Natural killer cell treated with Interleukin-12 subunit alpha and Interleukin-12 subunit beta and Interleukin-15 and Interleukin-18, amount 100 ng/mL, for 72 hours (primary cell): ENCODE measurements around the gene YWHAE. TPM values are rescaled to one million over a fixed set of nuclear protein-coding genes. Genes with fewer than 3 reads are reported as not detected.
A peak's percentile ranks its signal among the peaks of the same experiment; 100 is the strongest.
"Not testable (repeated sequence)": the region's sequence is repeated elsewhere in the genome, so short reads cannot be mapped to it uniquely, and the experiment has no call there.

Experiments used
- ATAC-seq, 2 donors: fragments of 150-1000 bp; cut with Tn5 transposase in 1 of 2; sonication (Bioruptor Pico), chemical (Tn5 transposase) in 1 of 2; 2 replicates each; pipeline ENCODE4 v1.10.0; 2021
- DNase-seq: peaks from one replicate; pipeline ENCODE4 v3.0.0; 2022; ENCODE audit warnings: low spot score
- H3K27ac Mint-ChIP-seq, 2 donors: 1 replicate in 1 of 2; 2 replicates in 1 of 2; pipeline ENCODE4 v1.8.0; 2022; ENCODE audit warnings: mixed read lengths in 2 of 2, mild to moderate bottlenecking in 1 of 2, moderate library complexity in 1 of 2
- H3K27me3 Mint-ChIP-seq, 2 donors: 1 replicate in 1 of 2; 2 replicates in 1 of 2; pipeline ENCODE4 v1.8.0; 2022; ENCODE audit warnings: mixed read lengths in 2 of 2
- H3K36me3 Mint-ChIP-seq: one replicate; pipeline ENCODE4 v1.8.0; 2022; ENCODE audit warnings: mixed read lengths
- H3K4me1 Mint-ChIP-seq, 2 donors: 1 replicate in 1 of 2; 2 replicates in 1 of 2; pipeline ENCODE4 v1.8.0; 2022; ENCODE audit warnings: low read depth in 2 of 2, mixed read lengths in 2 of 2, mild to moderate bottlenecking in 1 of 2
- H3K4me3 Mint-ChIP-seq: one replicate; pipeline ENCODE4 v1.8.0; 2022; ENCODE audit warnings: mixed read lengths
- H3K9me3 Mint-ChIP-seq: 2 replicates; pipeline ENCODE4 v1.8.0; 2022; ENCODE audit warnings: mixed read lengths
- total RNA-seq, 2 donors: library from RNA; stranded (reverse); gene quantifications; one replicate each; pipeline ENCODE4 v1.2.3, GENCODE V29; 2022

YWHAE gene
- total RNA-seq, 2 donors from 2014 or later, result 365 to 407 TPM

DNA sequence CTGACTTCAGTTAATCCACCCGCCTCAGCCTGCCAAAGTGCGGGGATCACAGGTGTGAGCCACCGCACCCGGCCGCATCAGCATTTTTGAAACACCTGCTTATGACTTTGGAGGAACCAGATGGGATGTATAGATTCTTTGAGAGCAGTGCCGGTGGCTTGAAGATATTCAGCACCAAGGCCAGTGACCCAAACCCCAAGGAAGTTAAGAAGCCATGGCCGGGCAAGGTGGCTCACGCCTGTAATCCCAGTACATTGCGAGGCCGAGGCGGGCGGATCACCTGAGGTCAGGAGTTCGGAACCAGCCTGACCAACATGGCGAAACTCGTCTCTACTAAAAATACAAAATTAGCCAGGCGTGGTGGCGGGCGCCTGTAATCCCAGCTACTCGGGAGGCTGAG lies 76.7 kb downstream of the YWHAE start:
- Mint-ChIP-seq H3K4me3 (no peak overlapping the region), H3K27ac (no peak overlapping the region), H3K36me3 (no peaks in the 10 kb centered on the region), H3K9me3 (no peaks in the 10 kb centered on the region), H3K4me1 (peaks cover 4 to 5% of the 10 kb centered on the region in 2 donors), H3K27me3 (peaks cover 6% of the 10 kb centered on the region in 2 donors)
- no peak for ATAC-seq
- no peak for DNase-seq

GRCh38 chr17:1322480-1322879 lies 77.5 kb downstream of the YWHAE start:
- no peak overlapping the region for H3K4me3 Mint-ChIP-seq
- no peaks in the 10 kb centered on the region for H3K9me3 Mint-ChIP-seq
- DNase-seq (no peak), ATAC-seq (no peak)
- H3K36me3 Mint-ChIP-seq, result no peaks in the 10 kb centered on the region
- H3K4me1 Mint-ChIP-seq, result peaks cover 4 to 5% of the 10 kb centered on the region in 2 donors
- no peak overlapping the region for H3K27ac Mint-ChIP-seq
- H3K27me3 Mint-ChIP-seq, result peaks cover 6% of the 10 kb centered on the region in 2 donors

- no peaks in the 10 kb centered on the region for H3K36me3 Mint-ChIP-seq
- peaks cover 6% of the 10 kb centered on the region in 2 donors for H3K27me3 Mint-ChIP-seq
- no peak for ATAC-seq
- DNase-seq, result no peak
- no peak overlapping the region for H3K27ac Mint-ChIP-seq
- H3K4me1 Mint-ChIP-seq, result peaks cover 4 to 5% of the 10 kb centered on the region in 2 donors
- H3K4me3 Mint-ChIP-seq, result no peak overlapping the region
- H3K9me3 Mint-ChIP-seq, result no peaks in the 10 kb centered on the region
These were observed 78.0 kb downstream of the YWHAE start for GRCh38 chr17:1322014-1322428.

DNA sequence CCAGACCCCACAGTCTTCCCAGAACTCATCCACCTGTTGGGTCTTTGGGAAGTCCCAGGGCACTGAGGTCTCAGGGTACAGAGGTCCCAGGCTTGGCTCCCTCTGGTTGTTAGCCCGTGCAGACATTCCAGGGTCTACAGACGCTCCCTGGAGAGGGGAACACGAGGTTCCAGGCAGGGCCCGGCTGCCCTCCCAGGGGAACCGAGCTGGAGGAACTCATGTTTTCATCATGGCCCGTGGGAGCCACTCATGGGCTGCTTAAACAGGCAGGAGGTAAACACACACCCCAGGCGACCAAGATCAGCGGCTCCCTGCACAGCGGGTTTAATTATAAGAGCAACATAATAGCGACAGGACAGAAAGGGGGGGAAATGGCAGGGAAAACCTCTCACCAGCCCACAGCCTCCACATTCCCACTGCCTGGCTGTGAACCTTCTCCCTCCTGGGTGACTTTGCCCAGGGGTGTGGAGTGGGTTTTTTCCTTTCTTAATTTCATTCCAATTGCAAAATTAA lies 84.1 kb downstream of the YWHAE start:
- peak overlapping the region in 1 of 2 donors; percentile 43 for H3K27ac Mint-ChIP-seq
- no peaks in the 10 kb centered on the region for H3K36me3 Mint-ChIP-seq
- DNase-seq (no peak), ATAC-seq (no peak)
- H3K27me3 Mint-ChIP-seq, result peaks cover 0 to 4% of the 10 kb centered on the region in 2 donors
- H3K9me3 Mint-ChIP-seq, result no peaks in the 10 kb centered on the region
- H3K4me3 Mint-ChIP-seq, result no peak overlapping the region
- no peaks in the 10 kb centered on the region for H3K4me1 Mint-ChIP-seq

DNA sequence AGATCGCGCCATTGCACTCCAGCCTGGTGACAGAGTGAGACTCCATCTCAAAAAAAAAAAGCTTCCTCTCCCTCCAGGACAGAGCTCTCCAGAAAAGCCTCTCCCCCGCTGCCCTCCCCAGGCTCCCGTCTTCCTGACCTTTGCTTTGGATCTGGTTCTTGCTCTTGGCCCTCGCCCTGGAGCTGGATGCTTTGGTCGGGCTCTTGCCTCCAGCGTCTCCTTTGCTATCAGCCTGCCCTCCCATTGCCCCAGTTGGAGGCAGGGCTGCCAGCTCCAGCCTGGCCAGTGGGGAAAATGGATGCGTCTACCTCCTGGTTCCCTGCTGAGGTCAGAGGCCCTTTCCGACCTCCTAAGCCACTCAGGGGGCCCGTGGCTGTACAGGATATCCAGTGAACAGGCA lies 84.6 kb downstream of the YWHAE start:
- H3K36me3 Mint-ChIP-seq, result no peaks in the 10 kb centered on the region
- no peak overlapping the region for H3K4me3 Mint-ChIP-seq
- H3K4me1 Mint-ChIP-seq, result no peaks in the 10 kb centered on the region
- ATAC-seq, result no peak
- no peaks in the 10 kb centered on the region for H3K9me3 Mint-ChIP-seq
- peaks cover 0 to 2% of the 10 kb centered on the region in 2 donors for H3K27me3 Mint-ChIP-seq
- peak overlapping the region in 1 of 2 donors; percentile 43 for H3K27ac Mint-ChIP-seq
- DNase-seq, result no peak

DNA sequence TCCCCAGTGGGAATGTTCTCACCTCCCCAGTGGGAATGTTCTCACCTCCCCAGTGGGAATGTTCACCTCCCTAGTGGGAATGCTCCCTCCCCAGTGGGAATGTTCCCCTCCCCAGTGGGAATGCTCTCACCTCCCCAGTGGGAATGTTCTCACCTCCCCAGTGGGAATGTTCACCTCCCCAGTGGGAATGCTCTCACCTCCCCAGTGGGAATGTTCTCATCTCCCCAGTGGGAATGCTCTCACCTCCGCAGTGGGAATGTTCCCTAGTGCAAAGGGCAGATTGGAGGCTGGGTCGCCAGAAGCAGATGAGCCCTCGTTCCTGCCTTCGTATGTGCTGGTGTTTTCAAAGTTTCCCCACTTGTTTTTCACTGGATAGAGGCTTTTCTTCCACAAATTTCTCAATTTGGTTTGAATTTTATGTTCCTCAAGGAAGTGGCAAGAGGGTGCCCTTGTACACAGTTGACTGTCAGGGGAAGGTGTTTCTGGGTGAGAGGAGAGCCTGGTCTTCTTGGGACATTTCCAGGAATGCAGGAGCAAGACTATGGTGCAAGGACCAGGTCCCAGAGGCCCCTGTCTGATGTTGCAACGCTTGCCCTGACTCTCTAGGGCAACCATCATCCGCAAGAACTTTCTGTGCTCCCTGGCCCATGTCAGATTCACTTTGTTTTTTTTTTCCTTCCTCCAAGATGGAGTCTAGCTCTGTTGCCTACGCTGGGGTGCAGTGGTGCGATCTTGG lies 86.6 kb downstream of the YWHAE start:
- no peaks in the 10 kb centered on the region for H3K4me1 Mint-ChIP-seq
- no peaks in the 10 kb centered on the region for H3K9me3 Mint-ChIP-seq
- no peaks in the 10 kb centered on the region for H3K36me3 Mint-ChIP-seq
- H3K4me3 Mint-ChIP-seq, result no peak overlapping the region
- ATAC-seq (no peak), DNase-seq (no peak)
- H3K27ac Mint-ChIP-seq, result no peak overlapping the region
- H3K27me3 Mint-ChIP-seq, result peaks cover 0 to 2% of the 10 kb centered on the region in 2 donors

DNA sequence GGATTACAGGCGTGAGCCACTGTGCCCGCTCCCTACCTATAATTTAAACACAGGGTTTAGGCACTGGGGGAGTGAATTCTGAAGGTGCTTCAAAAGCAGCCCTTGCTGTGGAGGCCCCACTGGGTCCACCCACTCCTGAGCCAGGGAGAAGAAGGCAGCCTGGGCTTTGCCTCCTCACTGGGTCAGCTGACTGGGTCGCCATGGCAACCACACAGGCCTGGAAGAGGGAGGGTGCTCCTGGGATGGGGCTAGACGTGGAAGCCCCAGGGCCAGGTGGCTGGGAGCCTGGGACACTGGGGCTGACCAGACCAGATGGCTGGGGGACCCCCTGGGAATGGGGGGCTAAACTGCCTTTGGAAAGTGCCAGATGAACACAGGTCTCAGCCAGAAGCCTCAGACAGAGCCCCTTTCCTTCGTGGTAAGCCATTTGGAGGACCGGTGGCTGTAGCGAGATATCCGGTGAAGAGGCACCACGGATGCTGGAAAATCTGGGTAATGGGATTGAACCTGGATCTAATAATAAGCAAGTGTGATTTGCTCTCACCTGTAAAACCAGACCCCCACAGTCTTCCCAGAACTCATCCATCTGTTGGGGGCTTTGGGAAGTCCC lies 87.7 kb downstream of the YWHAE start:
- DNase-seq, result no peak

DNA sequence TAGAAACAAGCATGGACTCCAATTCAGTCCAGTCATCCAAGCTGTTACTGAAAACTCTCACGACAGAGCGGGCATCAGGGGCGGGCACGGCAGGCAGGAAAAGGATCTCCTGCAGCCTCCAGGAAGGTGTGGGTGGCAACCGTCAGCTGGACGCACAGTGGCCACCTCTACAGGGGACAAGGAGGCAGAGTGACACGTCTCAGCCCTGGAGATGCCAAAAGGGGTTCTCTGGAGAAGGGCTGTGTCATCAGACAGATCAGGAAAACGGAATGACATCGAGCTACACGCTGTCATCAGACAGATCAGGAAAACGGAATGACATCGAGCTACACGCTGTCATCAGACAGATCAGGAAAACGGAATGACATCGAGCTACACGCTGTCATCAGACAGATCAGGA lies 92.2 kb downstream of the YWHAE start:
- not testable (repeated sequence) for DNase-seq, ATAC-seq, H3K4me1 Mint-ChIP-seq, H3K9me3 Mint-ChIP-seq, H3K4me3 Mint-ChIP-seq, H3K36me3 Mint-ChIP-seq
- peaks cover 9 to 10% of the 10 kb centered on the region in 2 donors for H3K27me3 Mint-ChIP-seq
- H3K27ac Mint-ChIP-seq, result peak overlapping the region in 1 of 2 donors; percentile 2

More for the DNA sequence above, 87.7 kb downstream of the YWHAE start:
- no peaks in the 10 kb centered on the region for H3K36me3 Mint-ChIP-seq
- no peak overlapping the region for H3K4me3 Mint-ChIP-seq
- H3K27ac Mint-ChIP-seq, result no peak overlapping the region
- no peak for ATAC-seq
- peaks cover 0 to 2% of the 10 kb centered on the region in 2 donors for H3K4me1 Mint-ChIP-seq
- peaks cover 2 to 8% of the 10 kb centered on the region in 2 donors for H3K27me3 Mint-ChIP-seq
- no peaks in the 10 kb centered on the region for H3K9me3 Mint-ChIP-seq

GRCh38 chr17:1304962-1305563 lies 95.0 kb downstream of the YWHAE start:
- H3K4me1 Mint-ChIP-seq, result peaks cover 3 to 5% of the 10 kb centered on the region in 2 donors
- no peak for DNase-seq

DNA sequence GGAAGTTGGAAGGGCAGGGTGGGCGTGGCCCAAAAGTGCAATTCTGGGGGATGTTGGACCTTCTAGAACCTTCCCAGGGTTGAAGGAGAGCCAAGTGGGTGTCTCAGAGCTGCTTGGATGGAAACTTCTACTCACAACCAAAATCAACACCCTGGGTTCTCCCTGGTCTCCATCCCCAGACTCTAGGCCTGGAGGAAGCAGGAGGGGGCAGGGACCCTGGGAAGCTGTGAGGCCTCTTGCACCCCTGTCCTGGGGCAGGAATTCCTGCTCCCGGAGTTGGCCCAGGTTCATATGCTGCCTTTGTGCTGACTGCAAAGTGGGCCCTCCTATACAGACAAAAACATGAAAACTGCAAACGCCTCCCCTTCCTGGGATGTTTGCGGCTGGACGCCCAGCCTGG lies 95.5 kb downstream of the YWHAE start:
- H3K4me3 Mint-ChIP-seq, result no peak overlapping the region

More at GRCh38 chr17:1304962-1305563, 95.0 kb downstream of the YWHAE start:
- no peak overlapping the region for H3K27ac Mint-ChIP-seq
- no peak overlapping the region for H3K4me3 Mint-ChIP-seq
- peaks cover 9 to 10% of the 10 kb centered on the region in 2 donors for H3K27me3 Mint-ChIP-seq
- H3K36me3 Mint-ChIP-seq, result no peaks in the 10 kb centered on the region
- no peak for ATAC-seq
- no peaks in the 10 kb centered on the region for H3K9me3 Mint-ChIP-seq

DNA sequence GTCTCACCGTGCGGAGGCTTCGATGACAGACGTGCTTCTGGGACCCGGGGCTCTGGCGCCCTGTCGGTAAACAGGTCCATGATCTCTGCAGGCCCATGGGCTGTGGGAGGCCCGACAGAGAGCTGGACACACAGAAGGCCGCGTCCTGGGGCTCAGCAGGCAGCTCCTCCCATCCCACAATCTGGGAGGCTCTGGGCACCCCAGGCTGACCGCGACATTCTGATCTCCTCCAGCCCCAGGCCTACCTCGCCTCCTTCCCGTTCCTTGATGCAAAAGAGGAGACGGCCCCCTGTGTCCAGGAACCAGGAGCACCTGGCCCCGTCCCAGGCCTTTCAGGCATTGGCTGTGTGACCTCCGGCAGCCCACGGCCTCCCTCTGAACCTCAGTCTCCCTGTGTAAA lies 97.3 kb downstream of the YWHAE start:
- no peaks in the 10 kb centered on the region for H3K9me3 Mint-ChIP-seq
- no peak overlapping the region for H3K4me3 Mint-ChIP-seq
- peaks cover 9% of the 10 kb centered on the region in 2 donors for H3K27me3 Mint-ChIP-seq
- no peaks in the 10 kb centered on the region for H3K36me3 Mint-ChIP-seq
- no peak for DNase-seq
- no peak for ATAC-seq
- peaks cover 4 to 7% of the 10 kb centered on the region in 2 donors for H3K4me1 Mint-ChIP-seq
- no peak overlapping the region for H3K27ac Mint-ChIP-seq

More for the DNA sequence above, 95.5 kb downstream of the YWHAE start:
- no peak overlapping the region for H3K27ac Mint-ChIP-seq
- H3K4me1 Mint-ChIP-seq, result peaks cover 5 to 6% of the 10 kb centered on the region in 2 donors
- H3K27me3 Mint-ChIP-seq, result peaks cover 9 to 10% of the 10 kb centered on the region in 2 donors
- ATAC-seq (no peak), DNase-seq (no peak)
- H3K9me3 Mint-ChIP-seq, result no peaks in the 10 kb centered on the region
- no peaks in the 10 kb centered on the region for H3K36me3 Mint-ChIP-seq

DNA sequence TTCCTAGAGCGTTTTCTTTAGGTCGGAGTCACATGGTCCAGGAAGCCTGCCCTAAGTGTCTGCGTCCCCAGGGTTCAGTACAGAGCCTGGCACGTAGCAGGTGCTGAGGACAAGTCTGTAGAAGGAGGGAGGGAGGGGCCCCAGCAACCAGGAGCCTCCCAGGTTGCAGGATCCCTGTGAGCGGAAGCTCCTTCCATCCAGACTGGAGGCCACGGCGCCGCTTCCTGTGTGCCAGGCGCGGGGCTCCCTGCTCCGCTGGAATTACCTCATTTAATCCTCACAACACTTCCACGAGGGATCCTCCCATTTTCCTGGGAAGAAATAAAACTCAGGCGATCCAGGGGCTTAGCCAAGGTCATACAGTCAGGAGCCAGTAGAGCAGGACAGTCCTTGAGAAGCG lies 98.5 kb downstream of the YWHAE start:
- H3K9me3 Mint-ChIP-seq, result no peaks in the 10 kb centered on the region
- ATAC-seq, result no peak
- H3K4me3 Mint-ChIP-seq, result no peak overlapping the region
- no peak for DNase-seq
- peaks cover 3 to 16% of the 10 kb centered on the region in 2 donors for H3K4me1 Mint-ChIP-seq
- no peak overlapping the region for H3K27ac Mint-ChIP-seq
- H3K36me3 Mint-ChIP-seq, result no peaks in the 10 kb centered on the region
- H3K27me3 Mint-ChIP-seq, result no peaks in the 10 kb centered on the region

DNA sequence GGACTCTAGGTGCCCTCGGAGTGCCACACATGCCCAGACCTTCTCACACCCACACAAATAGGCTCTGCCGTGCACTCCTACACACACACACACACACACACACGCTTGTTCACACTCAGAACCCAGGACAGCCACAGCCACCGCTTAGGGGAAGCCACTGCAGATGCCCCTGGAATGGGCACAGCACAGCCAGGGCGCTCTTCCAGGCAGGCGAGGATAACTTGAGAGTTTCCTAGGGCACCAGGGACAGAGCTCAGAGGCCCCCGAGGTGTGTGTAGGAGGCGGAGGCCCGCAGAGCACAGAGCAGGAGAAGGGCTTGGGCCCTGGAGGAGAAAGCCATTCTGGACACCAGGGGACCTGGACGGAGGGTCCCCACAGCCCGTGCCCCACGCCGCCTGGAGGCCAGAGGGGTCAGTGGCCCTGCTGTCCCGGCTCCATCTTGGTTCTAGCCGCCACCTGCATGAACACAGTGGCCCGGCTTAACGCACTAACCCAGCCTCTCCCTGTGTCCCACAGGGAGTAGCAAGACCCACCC lies 99.6 kb downstream of the YWHAE start:
- H3K4me1 Mint-ChIP-seq, result peaks cover 8 to 20% of the 10 kb centered on the region in 2 donors
- no peak overlapping the region for H3K4me3 Mint-ChIP-seq
- H3K27ac Mint-ChIP-seq, result peak overlapping the region in 1 of 2 donors; percentile 45
- H3K27me3 Mint-ChIP-seq, result no peaks in the 10 kb centered on the region
- no peaks in the 10 kb centered on the region for H3K36me3 Mint-ChIP-seq
- ATAC-seq (no peak), DNase-seq (no peak)
- no peaks in the 10 kb centered on the region for H3K9me3 Mint-ChIP-seq
